Loucy (cell line): ENCODE data around the gene ARHGEF39.

Source experiments
- CTCF ChIP-seq: fragments of 200-600 bp; sonication (generic); conservative IDR thresholded peaks from 2 replicates; pipeline ENCODE4 v1.5.1; 2014; ENCODE audit warnings: mild to moderate bottlenecking, antibody characterized with exemption, low read length
- EZH2phosphoT487 ChIP-seq: fragments of 200-600 bp; IDR thresholded peaks from 2 replicates; pipeline ENCODE4 v1.6.1; 2018; ENCODE audit warnings: antibody characterized with exemption, mild to moderate bottlenecking, moderate library complexity, borderline replicate concordance

- TF ChIP-seq CTCF (no peak), EZH2phosphoT487 (no peak)
These were observed 10.9 kb upstream of the ARHGEF39 start for GRCh38 chr9:35675732-35676392.
